GM23338 (cell line): ENCODE data around the gene PSMB7. TPM values are rescaled to one million over a fixed set of nuclear protein-coding genes. Genes with fewer than 3 reads are reported as not detected.

Experiments used
- ATAC-seq: fragments of 200-7000 bp; cut with Tn5 transposase; 3 replicates; pipeline ENCODE4 v1.9.1; 2020
- DNase-seq: peaks from one replicate; pipeline ENCODE4 v3.0.0-alpha.2; 2015; ENCODE audit warnings: low spot score
- H2AFZ ChIP-seq: fragments of 200-600 bp; sonication (generic); 2 replicates; pipeline ENCODE4 v1.8.0; 2016; ENCODE audit warnings: antibody characterized with exemption, mild to moderate bottlenecking, moderate library complexity
- H3F3A ChIP-seq: fragments of 200-600 bp; sonication (generic); replicated peaks from 2 replicates; pipeline ENCODE4 v1.8.0; 2017; ENCODE audit warnings: antibody characterized with exemption, mixed run types, low read depth
- H3K27ac ChIP-seq: fragments of 200-600 bp; sonication (generic); 2 replicates; pipeline ENCODE4 v1.6.1; 2016; ENCODE audit warnings: low read depth
- H3K27me3 ChIP-seq: fragments of 200-600 bp; sonication (generic); 2 replicates; pipeline ENCODE4 v1.8.0; 2016; ENCODE audit warnings: mild to moderate bottlenecking, mixed run types, moderate library complexity; ENCODE audit not compliant: insufficient read depth
- H3K36me3 ChIP-seq: fragments of 200-600 bp; sonication (generic); 2 replicates; pipeline ENCODE4 v1.8.0; 2016; ENCODE audit warnings: mild to moderate bottlenecking; ENCODE audit not compliant: insufficient read depth
- H3K4me1 ChIP-seq: fragments of 200-600 bp; sonication (generic); 2 replicates; pipeline ENCODE4 v1.8.0; 2016; ENCODE audit warnings: mild to moderate bottlenecking, moderate library complexity; ENCODE audit not compliant: insufficient read depth
- H3K4me2 ChIP-seq: fragments of 200-600 bp; sonication (generic); 2 replicates; pipeline ENCODE4 v1.7.1; 2017; ENCODE audit warnings: mixed run types
- H3K4me3 ChIP-seq: fragments of 200-600 bp; sonication (generic); 2 replicates; pipeline ENCODE4 v1.6.1; 2016; ENCODE audit warnings: mixed run types
- H3K79me2 ChIP-seq: fragments of 200-600 bp; sonication (generic); replicated peaks from 2 replicates; pipeline ENCODE4 v1.8.0; 2017; ENCODE audit warnings: mild to moderate bottlenecking; ENCODE audit not compliant: insufficient read depth
- H3K9me2 ChIP-seq: fragments of 200-600 bp; sonication (generic); 2 replicates; pipeline ENCODE4 v1.8.0; 2017; ENCODE audit not compliant: insufficient read depth
- H4K20me1 ChIP-seq: fragments of 200-600 bp; sonication (generic); replicated peaks from 2 replicates; pipeline ENCODE4 v1.8.0; 2017; ENCODE audit warnings: mild to moderate bottlenecking; ENCODE audit not compliant: insufficient read depth
- H3K27ac Mint-ChIP-seq: 2 replicates; pipeline ENCODE4 v1.8.0; 2020; ENCODE audit warnings: inconsistent platforms, mild to moderate bottlenecking, moderate library complexity, mixed read lengths
- H3K27me3 Mint-ChIP-seq: 3 replicates; pipeline ENCODE4 v1.8.0; 2022; ENCODE audit warnings: low read depth, mild to moderate bottlenecking, moderate library complexity, mixed read lengths, inconsistent platforms; ENCODE audit not compliant: insufficient read depth, poor library complexity
- H3K36me3 Mint-ChIP-seq: 3 replicates; pipeline ENCODE4 v1.8.0; 2021; ENCODE audit warnings: low read depth, mild to moderate bottlenecking, inconsistent platforms, moderate library complexity, mixed read lengths
- H3K4me1 Mint-ChIP-seq: 3 replicates; pipeline ENCODE4 v1.8.0; 2020; ENCODE audit warnings: mild to moderate bottlenecking, inconsistent platforms, mixed read lengths
- H3K4me3 Mint-ChIP-seq: 3 replicates; pipeline ENCODE4 v1.8.0; 2021; ENCODE audit warnings: moderate library complexity, mild to moderate bottlenecking, inconsistent platforms, mixed read lengths
- H3K9me3 Mint-ChIP-seq: 3 replicates; pipeline ENCODE4 v1.8.0; 2020; ENCODE audit warnings: moderate library complexity, mild to moderate bottlenecking, inconsistent platforms, mixed read lengths
- EZH2 ChIP-seq: fragments of 200-600 bp; sonication (generic); IDR thresholded peaks from one replicate; pipeline ENCODE4 v1.8.0; 2017; ENCODE audit warnings: antibody characterized with exemption, mild to moderate bottlenecking, low read depth; ENCODE audit not compliant: unreplicated experiment
- EZH2phosphoT487 ChIP-seq: fragments of 200-600 bp; sonication (generic); IDR thresholded peaks from one replicate; pipeline ENCODE4 v1.8.1; 2018; ENCODE audit warnings: antibody characterized with exemption; ENCODE audit not compliant: unreplicated experiment
- NANOG ChIP-seq: IDR thresholded peaks from 2 replicates; pipeline ENCODE4 v1.6.1; 2016; ENCODE audit warnings: antibody characterized with exemption, borderline replicate concordance
- POLR2AphosphoS5 ChIP-seq: IDR thresholded peaks from 2 replicates; pipeline ENCODE4 v1.6.1; 2016; ENCODE audit warnings: antibody characterized with exemption, low read depth
- polyA plus RNA-seq: library from polyadenylated mRNA; unstranded; fragments of >200 nt; fragmentation: Nextera tagmentation; extraction: Ambion mirVana; gene quantifications from 2 replicates; pipeline ENCODE4 v1.2.1, GENCODE V29; 2016
- total RNA-seq: library from RNA; depleted of rRNA; stranded (reverse); fragments of >200 nt; shearing (Covaris generic); gene quantifications from 2 replicates; pipeline ENCODE4 v1.2.3, GENCODE V29; 2014
- TF ChIP-seq, protein P1 (sequence below), 2 experiments: fragments of 200-600 bp in 1 of 2; sonication (generic) in 1 of 2; conservative IDR thresholded peaks; 2 replicates each; pipeline versions ENCODE4 v1.5.1 to v1.6.1; 2016 to 2017; ENCODE audit warnings: antibody characterized with exemption in 2 of 2, low read depth in 2 of 2, mild to moderate bottlenecking in 2 of 2, moderate library complexity in 1 of 2
- TF ChIP-seq, protein P2 (sequence below): fragments of 250-450 bp; sonication (Bioruptor Pico); IDR thresholded peaks from 2 replicates; pipeline ENCODE4 v1.5.0; 2020; ENCODE audit warnings: mild to moderate bottlenecking, moderate library complexity
- TF ChIP-seq, protein P3 (sequence below): IDR thresholded peaks from one replicate; pipeline ENCODE4 v1.6.1; 2018; ENCODE audit warnings: antibody characterized with exemption; ENCODE audit not compliant: unreplicated experiment
- TF ChIP-seq, protein P4 (sequence below): IDR thresholded peaks from 2 replicates; pipeline ENCODE4 v1.6.1; 2016; ENCODE audit warnings: antibody characterized with exemption

Gene PSMB7
- total and polyA plus RNA-seq, 2 experiments from 2014 or later = 255 to 268 TPM

DNA sequence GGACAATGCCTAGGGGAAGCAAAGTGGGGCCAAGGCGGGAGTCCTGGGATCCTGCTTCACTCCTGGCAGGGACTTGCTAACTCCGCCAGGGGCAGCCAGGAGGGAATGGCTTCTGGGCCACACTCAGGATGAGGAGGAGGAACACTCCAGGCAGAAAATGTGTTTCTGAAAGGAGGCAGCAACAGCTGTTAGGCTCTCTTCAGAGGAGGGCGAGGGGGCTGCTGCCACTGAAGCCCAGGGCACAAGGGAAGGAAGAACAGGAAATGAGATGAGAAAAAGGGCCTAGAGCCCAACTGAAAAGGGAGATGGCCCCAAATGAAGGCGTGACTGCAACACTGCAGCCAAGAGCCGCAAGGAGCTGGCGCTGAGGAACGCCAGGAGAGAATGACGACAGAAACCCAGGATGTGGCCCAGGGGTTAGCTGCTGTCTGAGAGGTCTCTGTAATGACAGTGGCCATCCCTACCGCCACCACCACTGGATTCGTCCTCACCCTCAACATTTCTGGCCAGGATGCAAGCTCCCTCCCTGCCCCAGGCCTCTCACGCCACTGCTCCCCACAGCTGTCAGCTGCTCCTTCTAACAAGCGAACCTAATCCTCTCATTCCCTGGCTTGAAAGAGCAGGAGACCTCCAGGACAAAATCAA lies 15.8 kb downstream of the PSMB7 start:
- Mint-ChIP-seq H3K36me3 (peaks cover 27% of the 10 kb centered on the region), H3K27ac (peak overlapping the region; percentile 88), H3K27me3 (peaks cover 7% of the 10 kb centered on the region), H3K9me3 (no peaks in the 10 kb centered on the region), H3K4me3 (peak overlapping the region; percentile 40; the same call in 2 of the 3 replicates), H3K4me1 (peaks cover 27% of the 10 kb centered on the region)
- peak; percentile 80 for ATAC-seq
- Histone ChIP-seq H3F3A (0 out of 2 replicates have a peak, but pooled peaks cover 2% of the 10 kb centered on the region), H4K20me1 (peaks cover 34% of the 10 kb centered on the region), H3K27me3 (no peaks in the 10 kb centered on the region), H2AFZ (no peak overlapping the region), H3K4me2 (no peak overlapping the region), H3K4me3 (no peak overlapping the region), H3K4me1 (peaks cover 19% of the 10 kb centered on the region), H3K36me3 (peaks cover 5% of the 10 kb centered on the region), H3K79me2 (peaks cover 100% of the 10 kb centered on the region), H3K27ac (peak overlapping the region; percentile 82), H3K9me2 (no peaks in the 10 kb centered on the region)
- DNase-seq = peak; percentile 64
- TF ChIP-seq, protein P1, sequence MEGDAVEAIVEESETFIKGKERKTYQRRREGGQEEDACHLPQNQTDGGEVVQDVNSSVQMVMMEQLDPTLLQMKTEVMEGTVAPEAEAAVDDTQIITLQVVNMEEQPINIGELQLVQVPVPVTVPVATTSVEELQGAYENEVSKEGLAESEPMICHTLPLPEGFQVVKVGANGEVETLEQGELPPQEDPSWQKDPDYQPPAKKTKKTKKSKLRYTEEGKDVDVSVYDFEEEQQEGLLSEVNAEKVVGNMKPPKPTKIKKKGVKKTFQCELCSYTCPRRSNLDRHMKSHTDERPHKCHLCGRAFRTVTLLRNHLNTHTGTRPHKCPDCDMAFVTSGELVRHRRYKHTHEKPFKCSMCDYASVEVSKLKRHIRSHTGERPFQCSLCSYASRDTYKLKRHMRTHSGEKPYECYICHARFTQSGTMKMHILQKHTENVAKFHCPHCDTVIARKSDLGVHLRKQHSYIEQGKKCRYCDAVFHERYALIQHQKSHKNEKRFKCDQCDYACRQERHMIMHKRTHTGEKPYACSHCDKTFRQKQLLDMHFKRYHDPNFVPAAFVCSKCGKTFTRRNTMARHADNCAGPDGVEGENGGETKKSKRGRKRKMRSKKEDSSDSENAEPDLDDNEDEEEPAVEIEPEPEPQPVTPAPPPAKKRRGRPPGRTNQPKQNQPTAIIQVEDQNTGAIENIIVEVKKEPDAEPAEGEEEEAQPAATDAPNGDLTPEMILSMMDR (conservative IDR thresholded peaks at IDR 0.05; ENCODE audit: low read depth in 2 of 2) = no peak
- TF ChIP-seq EZH2phosphoT487 = no peak
- TF ChIP-seq, protein P2, sequence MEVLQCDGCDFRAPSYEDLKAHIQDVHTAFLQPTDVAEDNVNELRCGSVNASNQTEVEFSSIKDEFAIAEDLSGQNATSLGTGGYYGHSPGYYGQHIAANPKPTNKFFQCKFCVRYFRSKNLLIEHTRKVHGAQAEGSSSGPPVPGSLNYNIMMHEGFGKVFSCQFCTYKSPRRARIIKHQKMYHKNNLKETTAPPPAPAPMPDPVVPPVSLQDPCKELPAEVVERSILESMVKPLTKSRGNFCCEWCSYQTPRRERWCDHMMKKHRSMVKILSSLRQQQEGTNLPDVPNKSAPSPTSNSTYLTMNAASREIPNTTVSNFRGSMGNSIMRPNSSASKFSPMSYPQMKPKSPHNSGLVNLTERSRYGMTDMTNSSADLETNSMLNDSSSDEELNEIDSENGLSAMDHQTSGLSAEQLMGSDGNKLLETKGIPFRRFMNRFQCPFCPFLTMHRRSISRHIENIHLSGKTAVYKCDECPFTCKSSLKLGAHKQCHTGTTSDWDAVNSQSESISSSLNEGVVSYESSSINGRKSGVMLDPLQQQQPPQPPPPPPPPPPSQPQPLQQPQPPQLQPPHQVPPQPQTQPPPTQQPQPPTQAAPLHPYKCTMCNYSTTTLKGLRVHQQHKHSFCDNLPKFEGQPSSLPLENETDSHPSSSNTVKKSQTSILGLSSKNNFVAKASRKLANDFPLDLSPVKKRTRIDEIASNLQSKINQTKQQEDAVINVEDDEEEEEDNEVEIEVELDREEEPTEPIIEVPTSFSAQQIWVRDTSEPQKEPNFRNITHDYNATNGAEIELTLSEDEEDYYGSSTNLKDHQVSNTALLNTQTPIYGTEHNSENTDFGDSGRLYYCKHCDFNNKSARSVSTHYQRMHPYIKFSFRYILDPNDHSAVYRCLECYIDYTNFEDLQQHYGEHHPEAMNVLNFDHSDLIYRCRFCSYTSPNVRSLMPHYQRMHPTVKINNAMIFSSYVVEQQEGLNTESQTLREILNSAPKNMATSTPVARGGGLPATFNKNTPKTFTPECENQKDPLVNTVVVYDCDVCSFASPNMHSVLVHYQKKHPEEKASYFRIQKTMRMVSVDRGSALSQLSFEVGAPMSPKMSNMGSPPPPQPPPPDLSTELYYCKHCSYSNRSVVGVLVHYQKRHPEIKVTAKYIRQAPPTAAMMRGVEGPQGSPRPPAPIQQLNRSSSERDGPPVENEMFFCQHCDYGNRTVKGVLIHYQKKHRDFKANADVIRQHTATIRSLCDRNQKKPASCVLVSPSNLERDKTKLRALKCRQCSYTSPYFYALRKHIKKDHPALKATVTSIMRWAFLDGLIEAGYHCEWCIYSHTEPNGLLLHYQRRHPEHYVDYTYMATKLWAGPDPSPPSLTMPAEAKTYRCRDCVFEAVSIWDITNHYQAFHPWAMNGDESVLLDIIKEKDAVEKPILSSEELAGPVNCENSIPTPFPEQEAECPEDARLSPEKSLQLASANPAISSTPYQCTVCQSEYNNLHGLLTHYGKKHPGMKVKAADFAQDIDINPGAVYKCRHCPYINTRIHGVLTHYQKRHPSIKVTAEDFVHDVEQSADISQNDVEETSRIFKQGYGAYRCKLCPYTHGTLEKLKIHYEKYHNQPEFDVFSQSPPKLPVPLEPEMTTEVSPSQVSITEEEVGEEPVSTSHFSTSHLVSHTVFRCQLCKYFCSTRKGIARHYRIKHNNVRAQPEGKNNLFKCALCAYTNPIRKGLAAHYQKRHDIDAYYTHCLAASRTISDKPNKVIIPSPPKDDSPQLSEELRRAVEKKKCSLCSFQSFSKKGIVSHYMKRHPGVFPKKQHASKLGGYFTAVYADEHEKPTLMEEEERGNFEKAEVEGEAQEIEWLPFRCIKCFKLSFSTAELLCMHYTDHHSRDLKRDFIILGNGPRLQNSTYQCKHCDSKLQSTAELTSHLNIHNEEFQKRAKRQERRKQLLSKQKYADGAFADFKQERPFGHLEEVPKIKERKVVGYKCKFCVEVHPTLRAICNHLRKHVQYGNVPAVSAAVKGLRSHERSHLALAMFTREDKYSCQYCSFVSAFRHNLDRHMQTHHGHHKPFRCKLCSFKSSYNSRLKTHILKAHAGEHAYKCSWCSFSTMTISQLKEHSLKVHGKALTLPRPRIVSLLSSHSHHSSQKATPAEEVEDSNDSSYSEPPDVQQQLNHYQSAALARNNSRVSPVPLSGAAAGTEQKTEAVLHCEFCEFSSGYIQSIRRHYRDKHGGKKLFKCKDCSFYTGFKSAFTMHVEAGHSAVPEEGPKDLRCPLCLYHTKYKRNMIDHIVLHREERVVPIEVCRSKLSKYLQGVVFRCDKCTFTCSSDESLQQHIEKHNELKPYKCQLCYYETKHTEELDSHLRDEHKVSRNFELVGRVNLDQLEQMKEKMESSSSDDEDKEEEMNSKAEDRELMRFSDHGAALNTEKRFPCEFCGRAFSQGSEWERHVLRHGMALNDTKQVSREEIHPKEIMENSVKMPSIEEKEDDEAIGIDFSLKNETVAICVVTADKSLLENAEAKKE (CRISPR knock-in tag) = no peak
- TF ChIP-seq NANOG = no peak
- no peak for TF ChIP-seq EZH2
- TF ChIP-seq POLR2AphosphoS5 = no peak
- TF ChIP-seq, protein P3, sequence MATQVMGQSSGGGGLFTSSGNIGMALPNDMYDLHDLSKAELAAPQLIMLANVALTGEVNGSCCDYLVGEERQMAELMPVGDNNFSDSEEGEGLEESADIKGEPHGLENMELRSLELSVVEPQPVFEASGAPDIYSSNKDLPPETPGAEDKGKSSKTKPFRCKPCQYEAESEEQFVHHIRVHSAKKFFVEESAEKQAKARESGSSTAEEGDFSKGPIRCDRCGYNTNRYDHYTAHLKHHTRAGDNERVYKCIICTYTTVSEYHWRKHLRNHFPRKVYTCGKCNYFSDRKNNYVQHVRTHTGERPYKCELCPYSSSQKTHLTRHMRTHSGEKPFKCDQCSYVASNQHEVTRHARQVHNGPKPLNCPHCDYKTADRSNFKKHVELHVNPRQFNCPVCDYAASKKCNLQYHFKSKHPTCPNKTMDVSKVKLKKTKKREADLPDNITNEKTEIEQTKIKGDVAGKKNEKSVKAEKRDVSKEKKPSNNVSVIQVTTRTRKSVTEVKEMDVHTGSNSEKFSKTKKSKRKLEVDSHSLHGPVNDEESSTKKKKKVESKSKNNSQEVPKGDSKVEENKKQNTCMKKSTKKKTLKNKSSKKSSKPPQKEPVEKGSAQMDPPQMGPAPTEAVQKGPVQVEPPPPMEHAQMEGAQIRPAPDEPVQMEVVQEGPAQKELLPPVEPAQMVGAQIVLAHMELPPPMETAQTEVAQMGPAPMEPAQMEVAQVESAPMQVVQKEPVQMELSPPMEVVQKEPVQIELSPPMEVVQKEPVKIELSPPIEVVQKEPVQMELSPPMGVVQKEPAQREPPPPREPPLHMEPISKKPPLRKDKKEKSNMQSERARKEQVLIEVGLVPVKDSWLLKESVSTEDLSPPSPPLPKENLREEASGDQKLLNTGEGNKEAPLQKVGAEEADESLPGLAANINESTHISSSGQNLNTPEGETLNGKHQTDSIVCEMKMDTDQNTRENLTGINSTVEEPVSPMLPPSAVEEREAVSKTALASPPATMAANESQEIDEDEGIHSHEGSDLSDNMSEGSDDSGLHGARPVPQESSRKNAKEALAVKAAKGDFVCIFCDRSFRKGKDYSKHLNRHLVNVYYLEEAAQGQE = no peak
- TF ChIP-seq, protein P4, sequence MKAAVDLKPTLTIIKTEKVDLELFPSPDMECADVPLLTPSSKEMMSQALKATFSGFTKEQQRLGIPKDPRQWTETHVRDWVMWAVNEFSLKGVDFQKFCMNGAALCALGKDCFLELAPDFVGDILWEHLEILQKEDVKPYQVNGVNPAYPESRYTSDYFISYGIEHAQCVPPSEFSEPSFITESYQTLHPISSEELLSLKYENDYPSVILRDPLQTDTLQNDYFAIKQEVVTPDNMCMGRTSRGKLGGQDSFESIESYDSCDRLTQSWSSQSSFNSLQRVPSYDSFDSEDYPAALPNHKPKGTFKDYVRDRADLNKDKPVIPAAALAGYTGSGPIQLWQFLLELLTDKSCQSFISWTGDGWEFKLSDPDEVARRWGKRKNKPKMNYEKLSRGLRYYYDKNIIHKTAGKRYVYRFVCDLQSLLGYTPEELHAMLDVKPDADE = no peak
